IPS-NIHi7 (cell line): ENCODE results near the gene KLHL2.
"Not testable (repeated sequence)": the region's sequence is repeated elsewhere in the genome, so short reads cannot be mapped to it uniquely, and the experiment has no call there.

ENCODE experiments used
- DNase-seq: peaks from one replicate; pipeline ENCODE4 v3.0.0; 2012; ENCODE audit warnings: mixed read lengths; ENCODE audit errors: extremely low spot score

Gene KLHL2

DNA sequence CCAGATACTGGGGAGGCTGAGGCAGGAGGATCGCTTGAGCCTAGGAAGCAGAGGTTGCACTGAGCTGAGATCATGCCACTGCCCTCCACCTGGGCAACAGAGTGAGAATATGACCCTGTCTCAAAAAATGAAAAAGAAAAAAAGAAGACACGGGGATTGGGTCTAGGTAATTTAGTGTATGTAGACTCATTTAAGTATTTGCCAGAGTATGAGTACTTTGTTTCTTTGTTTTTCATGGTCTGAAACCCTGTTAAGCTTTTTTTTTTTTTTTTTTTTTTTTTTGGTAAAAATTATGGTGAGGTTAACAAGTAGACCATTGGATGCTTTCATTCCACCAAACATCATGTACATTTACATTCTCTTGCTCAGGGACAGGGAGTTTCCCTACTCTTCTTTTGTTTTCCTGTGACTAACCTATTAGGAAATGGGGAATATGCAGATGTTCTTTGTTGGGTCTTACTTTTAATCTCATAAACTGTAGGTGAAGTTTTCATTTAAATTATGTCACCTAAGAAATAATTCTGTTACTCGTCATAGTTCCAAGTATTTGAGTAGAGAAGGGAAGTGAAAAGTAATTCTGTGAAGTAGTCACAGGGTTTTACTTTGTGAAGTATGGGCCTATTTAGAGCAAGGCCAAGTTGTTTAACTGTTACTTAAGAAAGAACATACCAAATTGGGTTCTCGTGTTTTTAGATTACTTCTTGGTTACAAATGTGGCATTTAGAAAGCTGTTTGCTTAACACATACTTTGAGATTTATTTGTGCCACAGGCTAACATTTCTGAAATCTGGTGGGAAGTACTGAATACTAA lies 25.5 kb downstream of the KLHL2 start:
- not testable (repeated sequence) for DNase-seq

DNA sequence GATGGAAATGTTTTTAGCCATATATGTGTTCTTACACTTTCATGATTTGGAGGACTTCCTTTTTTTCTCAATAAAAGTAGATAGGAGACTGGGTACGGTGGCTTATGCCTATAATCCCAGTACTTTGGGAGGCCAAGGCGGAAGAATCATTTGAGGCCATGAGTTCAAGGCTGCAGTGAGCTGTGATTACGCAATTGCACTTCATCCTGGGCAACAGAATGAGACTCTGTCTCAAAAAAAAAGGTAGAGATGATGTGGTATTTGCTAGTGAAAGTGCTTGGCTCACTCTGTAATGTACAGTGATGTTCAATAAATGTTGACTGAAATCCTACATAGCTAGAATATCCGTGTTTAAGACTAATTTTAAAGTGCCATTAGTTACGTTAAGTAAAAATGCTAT lies 27.4 kb downstream of the KLHL2 start:
- DNase-seq = no peak

- DNase-seq = not testable (repeated sequence)
Measured at GRCh38 chr4:165236852-165237251, 29.5 kb downstream of the KLHL2 start.

GRCh38 chr4:165238041-165238640 lies 30.8 kb downstream of the KLHL2 start:
- not testable (repeated sequence) for DNase-seq

DNA sequence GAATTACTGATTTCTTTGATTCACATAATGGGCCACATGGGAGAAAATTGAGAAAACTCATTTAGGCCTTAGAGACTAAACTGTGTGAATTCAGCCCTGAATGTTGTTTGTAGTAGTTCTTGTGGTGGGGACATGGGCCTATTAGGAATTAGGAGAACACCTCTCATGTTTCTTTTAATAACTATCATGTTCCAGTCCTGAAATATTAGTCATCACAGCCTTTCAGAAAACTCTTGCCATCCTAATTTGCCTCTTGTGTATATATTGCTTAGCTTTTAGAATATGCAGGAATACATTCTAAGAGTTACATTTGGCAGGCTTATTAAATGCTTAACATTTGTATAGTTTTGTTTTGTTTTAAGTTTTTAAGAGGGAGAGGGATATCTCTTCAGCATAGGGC lies 33.4 kb downstream of the KLHL2 start:
- not testable (repeated sequence) for DNase-seq

- DNase-seq = not testable (repeated sequence)
Measured at GRCh38 chr4:165244148-165244547, 36.8 kb downstream of the KLHL2 start.

- DNase-seq = not testable (repeated sequence)
Measured at GRCh38 chr4:165244587-165245186, 37.3 kb downstream of the KLHL2 start.

- no peak for DNase-seq
Measured at GRCh38 chr4:165248102-165248501, 40.7 kb downstream of the KLHL2 start.

- not testable (repeated sequence) for DNase-seq
Measured at GRCh38 chr4:165248904-165249303, 41.5 kb downstream of the KLHL2 start.

DNA sequence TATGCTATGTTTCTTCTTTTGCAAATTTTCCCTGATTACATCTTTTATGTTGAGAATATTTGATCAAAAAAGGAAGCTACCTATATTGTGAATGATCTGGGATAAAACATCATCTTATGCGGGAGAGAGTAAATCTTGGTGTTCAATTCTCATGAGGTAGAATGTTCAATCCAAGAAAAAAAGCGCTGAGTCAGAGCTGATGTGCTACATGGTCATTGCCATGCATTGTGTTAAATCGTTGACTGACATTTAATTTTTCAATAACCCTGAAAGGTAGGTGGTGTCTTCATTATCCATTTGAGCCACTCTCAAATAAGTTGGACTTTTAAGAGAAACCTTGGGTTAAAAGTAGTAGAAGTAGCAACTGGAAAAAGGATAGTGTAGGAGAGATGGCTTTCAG lies 47.4 kb downstream of the KLHL2 start:
- DNase-seq = not testable (repeated sequence)

GRCh38 chr4:165255439-165255838 lies 48.1 kb downstream of the KLHL2 start:
- DNase-seq = not testable (repeated sequence)

- not testable (repeated sequence) for DNase-seq
Measured at GRCh38 chr4:165256074-165256659, 48.8 kb downstream of the KLHL2 start.

DNA sequence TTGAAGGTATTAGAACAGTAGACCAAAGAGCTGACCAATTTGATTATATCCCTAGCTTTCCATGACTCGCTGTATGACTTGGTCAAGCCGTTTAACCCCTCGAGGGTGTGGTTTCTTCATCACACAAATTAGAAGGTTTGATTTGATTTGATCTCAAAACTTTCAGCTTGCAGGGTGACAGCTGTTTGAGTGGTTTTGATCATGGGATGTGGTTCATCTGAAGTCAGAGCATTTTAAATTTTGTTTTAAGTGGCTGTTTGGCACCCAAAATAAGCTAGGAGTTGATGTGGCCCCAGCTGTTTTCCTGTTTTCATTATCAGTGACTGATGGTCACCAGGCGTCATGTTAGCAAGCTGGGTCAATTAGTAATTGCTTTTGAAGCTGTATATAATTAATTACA lies 52.4 kb downstream of the KLHL2 start:
- not testable (repeated sequence) for DNase-seq

GRCh38 chr4:165262306-165262705 lies 54.9 kb downstream of the KLHL2 start:
- not testable (repeated sequence) for DNase-seq

GRCh38 chr4:165263466-165263865 lies 56.1 kb downstream of the KLHL2 start:
- DNase-seq = not testable (repeated sequence)

DNA sequence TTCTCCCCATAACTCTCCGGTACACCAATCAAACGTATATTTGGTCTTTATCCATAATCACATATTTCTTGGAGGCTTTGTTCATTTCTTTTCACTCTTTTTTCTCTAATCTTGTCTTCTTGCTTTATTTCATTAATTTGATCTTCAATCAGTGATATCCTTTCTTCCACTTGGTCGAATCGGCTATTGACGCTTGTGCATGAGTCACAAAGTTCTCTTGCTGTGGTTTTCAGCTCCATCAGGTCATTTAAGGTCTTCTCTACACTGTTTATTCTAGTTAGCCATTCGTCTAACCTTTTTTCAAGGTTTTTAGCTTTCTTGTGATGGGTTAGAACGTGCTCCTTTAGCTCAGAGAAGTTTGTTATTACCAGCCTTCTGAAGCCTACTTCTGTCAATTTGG lies 62.6 kb downstream of the KLHL2 start:
- not testable (repeated sequence) for DNase-seq

DNA sequence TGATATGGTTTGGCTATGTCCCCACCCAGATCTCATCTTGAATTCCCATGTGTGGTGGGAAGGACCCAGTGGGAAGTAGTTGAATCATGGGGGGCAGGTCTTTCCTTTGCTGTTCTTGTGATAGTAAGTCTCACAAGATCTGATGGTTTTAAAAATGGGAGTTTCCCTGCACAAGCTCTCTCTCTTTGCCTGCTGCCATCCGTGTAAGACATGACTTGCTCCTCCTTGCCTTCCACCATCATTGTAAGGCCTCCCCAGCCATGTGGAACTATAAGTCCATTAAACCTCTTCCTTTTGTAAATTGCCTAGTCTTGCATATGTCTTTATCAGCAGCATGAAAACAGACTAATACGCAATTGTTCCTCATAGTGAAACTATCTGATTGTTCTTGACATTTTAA lies 66.1 kb downstream of the KLHL2 start:
- not testable (repeated sequence) for DNase-seq

DNA sequence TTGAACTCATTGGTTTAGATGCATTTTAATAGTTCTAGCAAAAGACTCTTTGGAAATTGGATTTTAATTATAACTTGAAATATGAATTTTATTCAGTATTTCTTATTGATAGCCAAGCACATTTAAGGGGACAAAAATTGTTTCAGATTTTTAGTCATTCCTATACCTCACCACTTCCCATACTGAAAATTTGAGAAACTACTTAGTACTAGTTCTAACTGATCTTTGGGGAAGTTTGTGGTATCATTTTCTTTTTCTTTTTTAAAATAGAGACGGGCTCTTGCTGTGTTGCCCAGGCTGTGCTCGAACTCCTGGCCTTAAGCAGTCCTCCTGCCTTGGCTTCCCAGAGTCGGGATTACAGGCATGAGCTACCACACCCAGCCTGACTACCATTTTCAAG lies 68.0 kb downstream of the KLHL2 start:
- DNase-seq = not testable (repeated sequence)

GRCh38 chr4:165279531-165279930 lies 72.2 kb downstream of the KLHL2 start:
- not testable (repeated sequence) for DNase-seq

DNA sequence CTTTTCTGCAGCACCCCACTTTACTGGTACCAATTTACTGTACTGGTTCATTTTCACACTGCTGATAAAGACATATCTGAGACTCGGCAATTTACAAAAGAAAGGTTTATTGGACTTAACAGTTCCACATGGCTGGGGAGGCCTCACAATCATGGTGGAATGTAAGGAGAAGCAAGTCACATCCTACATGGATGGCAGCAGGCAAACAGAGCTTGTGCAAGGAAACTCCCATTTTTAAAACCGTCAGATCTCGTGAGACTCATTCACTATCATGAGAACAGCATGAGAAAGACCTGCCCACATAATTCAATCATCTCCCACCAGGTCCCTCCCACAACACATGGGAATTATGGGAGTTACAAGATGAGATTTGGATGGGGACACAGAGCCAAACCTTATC lies 77.3 kb downstream of the KLHL2 start:
- DNase-seq = not testable (repeated sequence)

GRCh38 chr4:165286619-165287340 lies 79.4 kb downstream of the KLHL2 start:
- DNase-seq = not testable (repeated sequence)

DNA sequence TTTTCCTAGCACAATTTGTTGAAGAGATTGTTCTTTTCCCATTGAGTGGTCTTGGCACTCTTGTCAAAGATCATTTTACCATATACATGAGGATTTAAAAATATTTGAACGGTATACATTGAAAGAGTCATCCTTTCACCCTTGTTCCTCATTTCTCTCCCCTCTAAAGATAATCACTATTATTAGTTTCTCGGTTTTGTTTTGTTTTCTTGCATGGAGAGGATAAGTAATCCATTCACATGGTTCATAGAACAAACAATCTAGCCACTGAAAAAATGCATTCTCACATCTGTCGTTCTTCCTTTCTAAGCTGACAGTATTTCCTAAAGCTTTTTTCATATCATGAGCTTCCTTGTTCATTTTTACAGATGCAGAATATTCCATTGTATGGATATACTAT lies 80.9 kb downstream of the KLHL2 start:
- no peak for DNase-seq
